HepG2 (cell line): ENCODE measurements around the gene MAJIN. TPM values are rescaled to one million over a fixed set of nuclear protein-coding genes. Genes with fewer than 3 reads are reported as not detected.
A peak's percentile ranks its signal among the peaks of the same experiment; 100 is the strongest.

Experiments used
- BATF2 ChIP-seq: sonication (generic); formaldehyde crosslinking; IDR thresholded peaks from 2 replicates; pipeline ENCODE4 v1.8.0; 2022; ENCODE audit warnings: mild to moderate bottlenecking, missing genetic modification reagents, moderate library complexity
- DPF2 ChIP-seq: sonication (generic); formaldehyde crosslinking; IDR thresholded peaks from 2 replicates; pipeline ENCODE4 v1.4.0; 2020; ENCODE audit warnings: mild to moderate bottlenecking, low read depth, missing genetic modification reagents, borderline replicate concordance
- DRAP1 ChIP-seq: IDR thresholded peaks from 2 replicates; pipeline ENCODE4 v1.6.1; 2016; ENCODE audit warnings: missing genetic modification reagents, missing compliant biosample characterization
- ERF ChIP-seq: IDR thresholded peaks from 2 replicates; pipeline ENCODE4 v1.6.1; 2018; ENCODE audit warnings: missing biosample characterization, missing genetic modification reagents
- FOXK1 ChIP-seq: sonication (generic); formaldehyde crosslinking; IDR thresholded peaks from 2 replicates; pipeline ENCODE4 v1.4.0; 2020; ENCODE audit warnings: low read depth, missing genetic modification reagents, borderline replicate concordance
- NFYC ChIP-seq: IDR thresholded peaks from 2 replicates; pipeline ENCODE4 v1.6.1; 2016; ENCODE audit warnings: missing genetic modification reagents, missing compliant biosample characterization
- NR2F1 ChIP-seq, 2 experiments: fragments of 450-650 bp in 1 of 2; formaldehyde crosslinking in 1 of 2; IDR thresholded peaks; 2 replicates each; pipeline versions ENCODE4 v1.5.0 to v1.6.1; 2016 to 2020; ENCODE audit warnings: mild to moderate bottlenecking in 1 of 2, missing compliant biosample characterization in 1 of 2, missing genetic modification reagents in 1 of 2, moderate library complexity in 1 of 2
- PBX3 ChIP-seq: sonication (generic); formaldehyde crosslinking; IDR thresholded peaks from 2 replicates; pipeline ENCODE4 v1.8.1; 2023; ENCODE audit warnings: missing genetic modification reagents, inconsistent platforms, borderline replicate concordance
- SIN3B ChIP-seq: fragments of 150-350 bp; IDR thresholded peaks from 2 replicates; pipeline ENCODE4 v1.6.1; 2014; ENCODE audit warnings: low read length
- SMAD3 ChIP-seq: sonication (generic); formaldehyde crosslinking; IDR thresholded peaks from 2 replicates; pipeline ENCODE4 v1.4.0; 2020; ENCODE audit warnings: missing genetic modification reagents
- SOX13 ChIP-seq, 3 experiments: fragments of 450-650 bp in 1 of 3; sonication (generic) in 1 of 3; formaldehyde crosslinking in 1 of 3; IDR thresholded peaks in 2 of 3; conservative IDR thresholded peaks in 1 of 3; 2 replicates each; pipeline versions ENCODE4 v1.5.0 to v1.6.1; 2016 to 2020; ENCODE audit warnings: antibody characterized with exemption in 1 of 3, mild to moderate bottlenecking in 1 of 3, missing compliant biosample characterization in 1 of 3, missing genetic modification reagents in 1 of 3, moderate library complexity in 1 of 3
- TEAD3 ChIP-seq: optimal IDR thresholded peaks from 2 replicates; pipeline ENCODE3; 2016; ENCODE audit warnings: borderline replicate concordance
- TIGD3 ChIP-seq: sonication (generic); formaldehyde crosslinking; IDR thresholded peaks from 2 replicates; pipeline ENCODE4 v1.5.1; 2020; ENCODE audit warnings: mild to moderate bottlenecking, missing genetic modification reagents, borderline replicate concordance
- U2AF2 ChIP-seq: fragments of 200-400 bp; formaldehyde crosslinking; IDR thresholded peaks from 2 replicates; pipeline ENCODE4 v1.6.1; 2017; ENCODE audit warnings: low read depth, mild to moderate bottlenecking, low read length
- ZEB1 ChIP-seq: IDR thresholded peaks from 2 replicates; pipeline ENCODE4 v1.6.1; 2012; ENCODE audit warnings: mild to moderate bottlenecking, low read depth, inconsistent platforms; ENCODE audit not compliant: insufficient replicate concordance
- ZMYM3 ChIP-seq: sonication (generic); formaldehyde crosslinking; IDR thresholded peaks from 2 replicates; pipeline ENCODE4 v1.5.1; 2020; ENCODE audit warnings: mild to moderate bottlenecking, missing genetic modification reagents
- polyA plus RNA-seq, 8 experiments: library from polyadenylated mRNA; depleted of rRNA in 3 of 8; stranded (reverse) in 7 of 8; unstranded in 1 of 8; fragments of >200 nt; fragmentation: Illumina TruSeq in 4 of 8; extraction: Trizol in 4 of 8; gene quantifications; 2 replicates each; pipeline versions ENCODE4 v1.2.1 to v1.2.3, GENCODE V29; 2011 to 2016; ENCODE audit warnings: low read depth in 4 of 8, missing spikeins in 1 of 8, mixed read lengths in 1 of 8; ENCODE audit not compliant: insufficient read depth in 1 of 8
- total RNA-seq, 5 experiments: library from RNA; depleted of rRNA; stranded (reverse); fragments of >200 nt; fragmentation: Illumina TruSeq; extraction: Trizol; gene quantifications; 2 replicates each; pipeline ENCODE4 v1.2.3, GENCODE V29; 2016; ENCODE audit warnings: low read depth in 1 of 5

MAJIN gene
- total and polyA plus RNA-seq, 2 of the 13 experiments (the other 11 are each of a cell fraction or from before 2014, with no cell fraction given): not detected

GRCh38 chr11:65019824-65020223 lies 47.9 kb upstream of the MAJIN start (continued):
- TF ChIP-seq NR2F1 (CRISPR knock-in tag; IDR thresholded peaks at IDR 0.05): peak in 1 of 2 experiments; percentile 39; a peak in 1 of 4 replicates
- TF ChIP-seq U2AF2: no peak
- TF ChIP-seq TIGD3 (CRISPR knock-in tag): no peak
- TF ChIP-seq ZEB1: no peak
- TF ChIP-seq SIN3B: no peak
- peak; percentile 70; the same call in 1 of the 2 replicates for TF ChIP-seq ZMYM3
- no peak for TF ChIP-seq PBX3 (CRISPR knock-in tag)
- TF ChIP-seq TEAD3: peak; percentile 21
- no peak for TF ChIP-seq SOX13 (IDR thresholded peaks at IDR 0.05)
- TF ChIP-seq SOX13 (CRISPR knock-in tag; conservative IDR thresholded peaks at IDR 0.05 in 1 of 2, IDR thresholded peaks at IDR 0.05 in 1 of 2): no peak
- TF ChIP-seq DPF2: peak; percentile 37; the same call in 1 of the 2 replicates
- no peak for TF ChIP-seq DRAP1 (CRISPR knock-in tag)
- TF ChIP-seq BATF2 (CRISPR knock-in tag): no peak
- TF ChIP-seq SMAD3: 0 out of 2 replicates have a peak, but pooled peaks have one; percentile 43
- no peak; the same call in 1 of the 2 replicates for TF ChIP-seq NFYC
- TF ChIP-seq FOXK1 (CRISPR knock-in tag): 0 out of 2 replicates have a peak, but pooled peaks have one; percentile 37
- 0 out of 2 replicates have a peak, but pooled peaks have one; percentile 38 for TF ChIP-seq ERF (CRISPR knock-in tag)
